GM23338 (cell line): Measurements from ENCODE around the gene ZNF350. TPM values are rescaled to one million over a fixed set of nuclear protein-coding genes. Genes with fewer than 3 reads are reported as not detected.

Experiments
- ATAC-seq: fragments of 200-7000 bp; cut with Tn5 transposase; 3 replicates; pipeline ENCODE4 v1.9.1; 2020
- DNase-seq: peaks from one replicate; pipeline ENCODE4 v3.0.0-alpha.2; 2015; ENCODE audit warnings: low spot score
- H2AFZ ChIP-seq: fragments of 200-600 bp; sonication (generic); 2 replicates; pipeline ENCODE4 v1.8.0; 2016; ENCODE audit warnings: antibody characterized with exemption, mild to moderate bottlenecking, moderate library complexity
- H3F3A ChIP-seq: fragments of 200-600 bp; sonication (generic); replicated peaks from 2 replicates; pipeline ENCODE4 v1.8.0; 2017; ENCODE audit warnings: antibody characterized with exemption, mixed run types, low read depth
- H3K27ac ChIP-seq: fragments of 200-600 bp; sonication (generic); 2 replicates; pipeline ENCODE4 v1.6.1; 2016; ENCODE audit warnings: low read depth
- H3K27me3 ChIP-seq: fragments of 200-600 bp; sonication (generic); 2 replicates; pipeline ENCODE4 v1.8.0; 2016; ENCODE audit warnings: mild to moderate bottlenecking, mixed run types, moderate library complexity; ENCODE audit not compliant: insufficient read depth
- H3K36me3 ChIP-seq: fragments of 200-600 bp; sonication (generic); 2 replicates; pipeline ENCODE4 v1.8.0; 2016; ENCODE audit warnings: mild to moderate bottlenecking; ENCODE audit not compliant: insufficient read depth
- H3K4me1 ChIP-seq: fragments of 200-600 bp; sonication (generic); 2 replicates; pipeline ENCODE4 v1.8.0; 2016; ENCODE audit warnings: mild to moderate bottlenecking, moderate library complexity; ENCODE audit not compliant: insufficient read depth
- H3K4me2 ChIP-seq: fragments of 200-600 bp; sonication (generic); 2 replicates; pipeline ENCODE4 v1.7.1; 2017; ENCODE audit warnings: mixed run types
- H3K4me3 ChIP-seq: fragments of 200-600 bp; sonication (generic); 2 replicates; pipeline ENCODE4 v1.6.1; 2016; ENCODE audit warnings: mixed run types
- H3K79me2 ChIP-seq: fragments of 200-600 bp; sonication (generic); replicated peaks from 2 replicates; pipeline ENCODE4 v1.8.0; 2017; ENCODE audit warnings: mild to moderate bottlenecking; ENCODE audit not compliant: insufficient read depth
- H3K9me2 ChIP-seq: fragments of 200-600 bp; sonication (generic); 2 replicates; pipeline ENCODE4 v1.8.0; 2017; ENCODE audit not compliant: insufficient read depth
- H4K20me1 ChIP-seq: fragments of 200-600 bp; sonication (generic); replicated peaks from 2 replicates; pipeline ENCODE4 v1.8.0; 2017; ENCODE audit warnings: mild to moderate bottlenecking; ENCODE audit not compliant: insufficient read depth
- H3K27ac Mint-ChIP-seq: 2 replicates; pipeline ENCODE4 v1.8.0; 2020; ENCODE audit warnings: inconsistent platforms, mild to moderate bottlenecking, moderate library complexity, mixed read lengths
- H3K27me3 Mint-ChIP-seq: 3 replicates; pipeline ENCODE4 v1.8.0; 2022; ENCODE audit warnings: low read depth, mild to moderate bottlenecking, moderate library complexity, mixed read lengths, inconsistent platforms; ENCODE audit not compliant: insufficient read depth, poor library complexity
- H3K36me3 Mint-ChIP-seq: 3 replicates; pipeline ENCODE4 v1.8.0; 2021; ENCODE audit warnings: low read depth, mild to moderate bottlenecking, inconsistent platforms, moderate library complexity, mixed read lengths
- H3K4me1 Mint-ChIP-seq: 3 replicates; pipeline ENCODE4 v1.8.0; 2020; ENCODE audit warnings: mild to moderate bottlenecking, inconsistent platforms, mixed read lengths
- H3K4me3 Mint-ChIP-seq: 3 replicates; pipeline ENCODE4 v1.8.0; 2021; ENCODE audit warnings: moderate library complexity, mild to moderate bottlenecking, inconsistent platforms, mixed read lengths
- H3K9me3 Mint-ChIP-seq: 3 replicates; pipeline ENCODE4 v1.8.0; 2020; ENCODE audit warnings: moderate library complexity, mild to moderate bottlenecking, inconsistent platforms, mixed read lengths
- EZH2 ChIP-seq: fragments of 200-600 bp; sonication (generic); IDR thresholded peaks from one replicate; pipeline ENCODE4 v1.8.0; 2017; ENCODE audit warnings: antibody characterized with exemption, mild to moderate bottlenecking, low read depth; ENCODE audit not compliant: unreplicated experiment
- EZH2phosphoT487 ChIP-seq: fragments of 200-600 bp; sonication (generic); IDR thresholded peaks from one replicate; pipeline ENCODE4 v1.8.1; 2018; ENCODE audit warnings: antibody characterized with exemption; ENCODE audit not compliant: unreplicated experiment
- NANOG ChIP-seq: IDR thresholded peaks from 2 replicates; pipeline ENCODE4 v1.6.1; 2016; ENCODE audit warnings: antibody characterized with exemption, borderline replicate concordance
- ZNF114 ChIP-seq: fragments of 250-450 bp; sonication (Bioruptor Pico); IDR thresholded peaks from 2 replicates; pipeline ENCODE4 v1.5.0; 2020; ENCODE audit warnings: mild to moderate bottlenecking, moderate library complexity
- polyA plus RNA-seq: library from polyadenylated mRNA; unstranded; fragments of >200 nt; fragmentation: Nextera tagmentation; extraction: Ambion mirVana; gene quantifications from 2 replicates; pipeline ENCODE4 v1.2.1, GENCODE V29; 2016
- total RNA-seq: library from RNA; depleted of rRNA; stranded (reverse); fragments of >200 nt; shearing (Covaris generic); gene quantifications from 2 replicates; pipeline ENCODE4 v1.2.3, GENCODE V29; 2014
- TF ChIP-seq, protein P1 (sequence below), 2 experiments: fragments of 200-600 bp in 1 of 2; sonication (generic) in 1 of 2; conservative IDR thresholded peaks; 2 replicates each; pipeline versions ENCODE4 v1.5.1 to v1.6.1; 2016 to 2017; ENCODE audit warnings: antibody characterized with exemption in 2 of 2, low read depth in 2 of 2, mild to moderate bottlenecking in 2 of 2, moderate library complexity in 1 of 2
- TF ChIP-seq, protein P2 (sequence below): IDR thresholded peaks from 2 replicates; pipeline ENCODE4 v1.6.1; 2016; ENCODE audit warnings: antibody characterized with exemption
- TF ChIP-seq, protein P3 (sequence below): fragments of 250-450 bp; sonication (Bioruptor Pico); IDR thresholded peaks from 2 replicates; pipeline ENCODE4 v1.5.0; 2020; ENCODE audit warnings: mild to moderate bottlenecking, moderate library complexity

ZNF350 gene
- total and polyA plus RNA-seq, 2 experiments from 2014 or later: 5.8 to 7.6 TPM

DNA sequence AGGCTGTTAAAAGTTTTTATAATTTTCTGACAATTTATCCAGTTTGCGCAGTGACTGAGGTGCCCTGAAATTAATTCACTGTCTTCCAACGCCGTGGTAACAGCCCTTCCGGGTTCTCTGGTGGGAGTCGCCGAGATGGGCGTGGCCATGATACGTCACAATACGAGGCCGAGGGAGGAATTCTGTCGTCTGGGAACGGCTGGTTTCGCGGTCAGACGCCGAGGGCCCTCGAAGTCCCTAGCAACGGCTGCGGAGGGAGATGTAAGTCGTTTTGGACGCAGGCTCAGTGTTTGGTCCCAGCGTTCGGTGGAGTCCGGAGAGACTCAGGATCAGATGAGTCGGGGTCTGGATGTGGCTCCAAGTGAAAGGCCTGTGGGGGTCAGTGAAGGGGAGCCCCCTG is 37.7 kb downstream of the ZNF350 start:
- peaks cover 4% of the 10 kb centered on the region for H3K27me3 Mint-ChIP-seq
- no peak for ATAC-seq

More for the DNA sequence above, 37.7 kb downstream of the ZNF350 start:
- TF ChIP-seq NANOG (no peak), ZNF114 (CRISPR knock-in tag) (no peak), EZH2phosphoT487 (no peak), EZH2 (no peak)
- TF ChIP-seq, protein P1, sequence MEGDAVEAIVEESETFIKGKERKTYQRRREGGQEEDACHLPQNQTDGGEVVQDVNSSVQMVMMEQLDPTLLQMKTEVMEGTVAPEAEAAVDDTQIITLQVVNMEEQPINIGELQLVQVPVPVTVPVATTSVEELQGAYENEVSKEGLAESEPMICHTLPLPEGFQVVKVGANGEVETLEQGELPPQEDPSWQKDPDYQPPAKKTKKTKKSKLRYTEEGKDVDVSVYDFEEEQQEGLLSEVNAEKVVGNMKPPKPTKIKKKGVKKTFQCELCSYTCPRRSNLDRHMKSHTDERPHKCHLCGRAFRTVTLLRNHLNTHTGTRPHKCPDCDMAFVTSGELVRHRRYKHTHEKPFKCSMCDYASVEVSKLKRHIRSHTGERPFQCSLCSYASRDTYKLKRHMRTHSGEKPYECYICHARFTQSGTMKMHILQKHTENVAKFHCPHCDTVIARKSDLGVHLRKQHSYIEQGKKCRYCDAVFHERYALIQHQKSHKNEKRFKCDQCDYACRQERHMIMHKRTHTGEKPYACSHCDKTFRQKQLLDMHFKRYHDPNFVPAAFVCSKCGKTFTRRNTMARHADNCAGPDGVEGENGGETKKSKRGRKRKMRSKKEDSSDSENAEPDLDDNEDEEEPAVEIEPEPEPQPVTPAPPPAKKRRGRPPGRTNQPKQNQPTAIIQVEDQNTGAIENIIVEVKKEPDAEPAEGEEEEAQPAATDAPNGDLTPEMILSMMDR (conservative IDR thresholded peaks at IDR 0.05; ENCODE audit: low read depth in 2 of 2): no peak
- TF ChIP-seq, protein P2, sequence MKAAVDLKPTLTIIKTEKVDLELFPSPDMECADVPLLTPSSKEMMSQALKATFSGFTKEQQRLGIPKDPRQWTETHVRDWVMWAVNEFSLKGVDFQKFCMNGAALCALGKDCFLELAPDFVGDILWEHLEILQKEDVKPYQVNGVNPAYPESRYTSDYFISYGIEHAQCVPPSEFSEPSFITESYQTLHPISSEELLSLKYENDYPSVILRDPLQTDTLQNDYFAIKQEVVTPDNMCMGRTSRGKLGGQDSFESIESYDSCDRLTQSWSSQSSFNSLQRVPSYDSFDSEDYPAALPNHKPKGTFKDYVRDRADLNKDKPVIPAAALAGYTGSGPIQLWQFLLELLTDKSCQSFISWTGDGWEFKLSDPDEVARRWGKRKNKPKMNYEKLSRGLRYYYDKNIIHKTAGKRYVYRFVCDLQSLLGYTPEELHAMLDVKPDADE: no peak
- TF ChIP-seq, protein P3, sequence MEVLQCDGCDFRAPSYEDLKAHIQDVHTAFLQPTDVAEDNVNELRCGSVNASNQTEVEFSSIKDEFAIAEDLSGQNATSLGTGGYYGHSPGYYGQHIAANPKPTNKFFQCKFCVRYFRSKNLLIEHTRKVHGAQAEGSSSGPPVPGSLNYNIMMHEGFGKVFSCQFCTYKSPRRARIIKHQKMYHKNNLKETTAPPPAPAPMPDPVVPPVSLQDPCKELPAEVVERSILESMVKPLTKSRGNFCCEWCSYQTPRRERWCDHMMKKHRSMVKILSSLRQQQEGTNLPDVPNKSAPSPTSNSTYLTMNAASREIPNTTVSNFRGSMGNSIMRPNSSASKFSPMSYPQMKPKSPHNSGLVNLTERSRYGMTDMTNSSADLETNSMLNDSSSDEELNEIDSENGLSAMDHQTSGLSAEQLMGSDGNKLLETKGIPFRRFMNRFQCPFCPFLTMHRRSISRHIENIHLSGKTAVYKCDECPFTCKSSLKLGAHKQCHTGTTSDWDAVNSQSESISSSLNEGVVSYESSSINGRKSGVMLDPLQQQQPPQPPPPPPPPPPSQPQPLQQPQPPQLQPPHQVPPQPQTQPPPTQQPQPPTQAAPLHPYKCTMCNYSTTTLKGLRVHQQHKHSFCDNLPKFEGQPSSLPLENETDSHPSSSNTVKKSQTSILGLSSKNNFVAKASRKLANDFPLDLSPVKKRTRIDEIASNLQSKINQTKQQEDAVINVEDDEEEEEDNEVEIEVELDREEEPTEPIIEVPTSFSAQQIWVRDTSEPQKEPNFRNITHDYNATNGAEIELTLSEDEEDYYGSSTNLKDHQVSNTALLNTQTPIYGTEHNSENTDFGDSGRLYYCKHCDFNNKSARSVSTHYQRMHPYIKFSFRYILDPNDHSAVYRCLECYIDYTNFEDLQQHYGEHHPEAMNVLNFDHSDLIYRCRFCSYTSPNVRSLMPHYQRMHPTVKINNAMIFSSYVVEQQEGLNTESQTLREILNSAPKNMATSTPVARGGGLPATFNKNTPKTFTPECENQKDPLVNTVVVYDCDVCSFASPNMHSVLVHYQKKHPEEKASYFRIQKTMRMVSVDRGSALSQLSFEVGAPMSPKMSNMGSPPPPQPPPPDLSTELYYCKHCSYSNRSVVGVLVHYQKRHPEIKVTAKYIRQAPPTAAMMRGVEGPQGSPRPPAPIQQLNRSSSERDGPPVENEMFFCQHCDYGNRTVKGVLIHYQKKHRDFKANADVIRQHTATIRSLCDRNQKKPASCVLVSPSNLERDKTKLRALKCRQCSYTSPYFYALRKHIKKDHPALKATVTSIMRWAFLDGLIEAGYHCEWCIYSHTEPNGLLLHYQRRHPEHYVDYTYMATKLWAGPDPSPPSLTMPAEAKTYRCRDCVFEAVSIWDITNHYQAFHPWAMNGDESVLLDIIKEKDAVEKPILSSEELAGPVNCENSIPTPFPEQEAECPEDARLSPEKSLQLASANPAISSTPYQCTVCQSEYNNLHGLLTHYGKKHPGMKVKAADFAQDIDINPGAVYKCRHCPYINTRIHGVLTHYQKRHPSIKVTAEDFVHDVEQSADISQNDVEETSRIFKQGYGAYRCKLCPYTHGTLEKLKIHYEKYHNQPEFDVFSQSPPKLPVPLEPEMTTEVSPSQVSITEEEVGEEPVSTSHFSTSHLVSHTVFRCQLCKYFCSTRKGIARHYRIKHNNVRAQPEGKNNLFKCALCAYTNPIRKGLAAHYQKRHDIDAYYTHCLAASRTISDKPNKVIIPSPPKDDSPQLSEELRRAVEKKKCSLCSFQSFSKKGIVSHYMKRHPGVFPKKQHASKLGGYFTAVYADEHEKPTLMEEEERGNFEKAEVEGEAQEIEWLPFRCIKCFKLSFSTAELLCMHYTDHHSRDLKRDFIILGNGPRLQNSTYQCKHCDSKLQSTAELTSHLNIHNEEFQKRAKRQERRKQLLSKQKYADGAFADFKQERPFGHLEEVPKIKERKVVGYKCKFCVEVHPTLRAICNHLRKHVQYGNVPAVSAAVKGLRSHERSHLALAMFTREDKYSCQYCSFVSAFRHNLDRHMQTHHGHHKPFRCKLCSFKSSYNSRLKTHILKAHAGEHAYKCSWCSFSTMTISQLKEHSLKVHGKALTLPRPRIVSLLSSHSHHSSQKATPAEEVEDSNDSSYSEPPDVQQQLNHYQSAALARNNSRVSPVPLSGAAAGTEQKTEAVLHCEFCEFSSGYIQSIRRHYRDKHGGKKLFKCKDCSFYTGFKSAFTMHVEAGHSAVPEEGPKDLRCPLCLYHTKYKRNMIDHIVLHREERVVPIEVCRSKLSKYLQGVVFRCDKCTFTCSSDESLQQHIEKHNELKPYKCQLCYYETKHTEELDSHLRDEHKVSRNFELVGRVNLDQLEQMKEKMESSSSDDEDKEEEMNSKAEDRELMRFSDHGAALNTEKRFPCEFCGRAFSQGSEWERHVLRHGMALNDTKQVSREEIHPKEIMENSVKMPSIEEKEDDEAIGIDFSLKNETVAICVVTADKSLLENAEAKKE (CRISPR knock-in tag): no peak
- Histone ChIP-seq H2AFZ (no peak overlapping the region), H4K20me1 (no peaks in the 10 kb centered on the region), H3K27ac (no peak overlapping the region), H3K79me2 (no peaks in the 10 kb centered on the region; the same call in 1 of the 2 replicates), H3K4me2 (no peak overlapping the region), H3F3A (0 out of 2 replicates have a peak, but pooled peaks cover 3% of the 10 kb centered on the region), H3K4me3 (no peak overlapping the region), H3K9me2 (0 out of 2 replicates have a peak, but pooled peaks cover 4% of the 10 kb centered on the region), H3K36me3 (peaks cover 39% of the 10 kb centered on the region), H3K4me1 (no peaks in the 10 kb centered on the region), H3K27me3 (0 out of 2 replicates have a peak, but pooled peaks cover 4% of the 10 kb centered on the region)
- Mint-ChIP-seq H3K4me3 (no peak overlapping the region; the same call in 2 of the 3 replicates), H3K27ac (no peak overlapping the region), H3K9me3 (peaks cover 90% of the 10 kb centered on the region), H3K36me3 (peaks cover 87% of the 10 kb centered on the region), H3K4me1 (no peaks in the 10 kb centered on the region)
- peak; percentile 13 for DNase-seq
